Left cardiac atrium (tissue), 4 donors: Measurements from ENCODE around the gene EPS8L1. TPM values are rescaled to one million over a fixed set of nuclear protein-coding genes. Genes with fewer than 3 reads are reported as not detected.
"Not testable (repeated sequence)": the region's sequence is repeated elsewhere in the genome, so short reads cannot be mapped to it uniquely, and the experiment has no call there.

Experiments used
- ATAC-seq, 2 donors: fragments of 200-7000 bp; cut with Tn5 transposase; one replicate each; pipeline ENCODE4 v1.9.1; 2020; ENCODE audit warnings: mild to moderate bottlenecking in 2 of 2, moderate library complexity in 2 of 2
- DNase-seq: peaks from one replicate; pipeline ENCODE4 v3.0.0-alpha.2; 2020
- intact Hi-C, 2 donors: fragments of 100-400 bp; cut with DNase I; formaldehyde crosslinking; loops; one replicate each; pipeline versions ENCODE4 v1.14.1 to v1.15.1; 2022 to 2023
- total RNA-seq, 2 donors: library from RNA; stranded (reverse); fragmentation: NEBNext Ultra II Directional; extraction: Animal tissue kit (Norgen Biotek cat#: 25700); gene quantifications; one replicate each; pipeline ENCODE4 v1.2.1, GENCODE V29; 2021
- donor health status: DM: no; HTN: yes; CAD: no.
- donor health status: DM: no; HTN: yes; CAD: no; lungs with severe emphysema.
- donor health status: DM: yes; HTN: yes; CAD: no.
- donor health status: Dilated cardiomyopathy.

The EPS8L1 gene
- total RNA-seq, 2 donors from 2014 or later: 2.2 to 3.7 TPM

DNA sequence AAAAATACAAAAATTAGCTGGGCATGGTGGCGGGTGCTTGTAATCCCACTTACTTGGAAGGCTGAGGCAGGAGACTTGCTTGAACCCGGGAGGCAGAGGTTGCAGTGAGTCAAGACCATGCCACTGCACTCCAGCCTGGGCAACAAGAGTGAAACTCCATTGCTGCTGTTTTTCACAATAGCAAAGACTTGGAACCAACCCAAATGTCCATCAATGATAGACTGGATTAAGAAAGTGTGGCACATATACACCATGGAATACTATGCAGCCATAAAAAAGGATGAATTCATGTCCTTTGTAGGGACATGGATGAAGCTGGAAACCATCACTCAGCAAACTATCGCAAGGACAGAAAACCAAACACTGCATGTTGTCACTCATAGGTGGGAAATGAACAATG lies 31.6 kb downstream of the EPS8L1 start:
- ATAC-seq, intact Hi-C loops, DNase-seq: not testable (repeated sequence)

GRCh38 chr19:55109527-55110291 lies 34.0 kb downstream of the EPS8L1 start:
- intact Hi-C loops: no loop called here
- no peak for ATAC-seq
- no peak for DNase-seq

GRCh38 chr19:55111238-55111831 lies 35.7 kb downstream of the EPS8L1 start:
- DNase-seq (peak; percentile 34), ATAC-seq (no peak)
- intact Hi-C loops: no loop called here

- ATAC-seq (no peak), DNase-seq (no peak)
- intact Hi-C loops: no loop called here
These were observed 36.6 kb downstream of the EPS8L1 start for GRCh38 chr19:55112246-55112776.

- ATAC-seq (no peak), DNase-seq (no peak)
- intact Hi-C loops: no loop called here
These were observed 37.3 kb downstream of the EPS8L1 start for GRCh38 chr19:55112777-55113569.

GRCh38 chr19:55113570-55114039 lies 37.9 kb downstream of the EPS8L1 start:
- intact Hi-C loops: no loop called here
- DNase-seq: peak; percentile 95
- ATAC-seq: peak; percentile 27 to 50

- intact Hi-C loops: no loop called here
- DNase-seq: no peak
- no peak for ATAC-seq
These were observed 39.0 kb downstream of the EPS8L1 start for GRCh38 chr19:55114566-55115145.

DNA sequence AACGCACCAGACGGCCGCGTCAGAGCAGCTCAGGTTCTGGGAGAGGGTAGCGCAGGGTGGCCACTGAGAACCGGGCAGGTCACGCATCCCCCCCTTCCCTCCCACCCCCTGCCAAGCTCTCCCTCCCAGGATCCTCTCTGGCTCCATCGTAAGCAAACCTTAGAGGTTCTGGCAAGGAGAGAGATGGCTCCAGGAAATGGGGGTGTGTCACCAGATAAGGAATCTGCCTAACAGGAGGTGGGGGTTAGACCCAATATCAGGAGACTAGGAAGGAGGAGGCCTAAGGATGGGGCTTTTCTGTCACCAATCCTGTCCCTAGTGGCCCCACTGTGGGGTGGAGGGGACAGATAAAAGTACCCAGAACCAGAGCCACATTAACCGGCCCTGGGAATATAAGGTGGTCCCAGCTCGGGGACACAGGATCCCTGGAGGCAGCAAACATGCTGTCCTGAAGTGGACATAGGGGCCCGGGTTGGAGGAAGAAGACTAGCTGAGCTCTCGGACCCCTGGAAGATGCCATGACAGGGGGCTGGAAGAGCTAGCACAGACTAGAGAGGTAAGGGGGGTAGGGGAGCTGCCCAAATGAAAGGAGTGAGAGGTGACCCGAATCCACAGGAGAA lies 39.9 kb downstream of the EPS8L1 start:
- no peak for ATAC-seq
- intact Hi-C loops: no loop called here
- DNase-seq: no peak

DNA sequence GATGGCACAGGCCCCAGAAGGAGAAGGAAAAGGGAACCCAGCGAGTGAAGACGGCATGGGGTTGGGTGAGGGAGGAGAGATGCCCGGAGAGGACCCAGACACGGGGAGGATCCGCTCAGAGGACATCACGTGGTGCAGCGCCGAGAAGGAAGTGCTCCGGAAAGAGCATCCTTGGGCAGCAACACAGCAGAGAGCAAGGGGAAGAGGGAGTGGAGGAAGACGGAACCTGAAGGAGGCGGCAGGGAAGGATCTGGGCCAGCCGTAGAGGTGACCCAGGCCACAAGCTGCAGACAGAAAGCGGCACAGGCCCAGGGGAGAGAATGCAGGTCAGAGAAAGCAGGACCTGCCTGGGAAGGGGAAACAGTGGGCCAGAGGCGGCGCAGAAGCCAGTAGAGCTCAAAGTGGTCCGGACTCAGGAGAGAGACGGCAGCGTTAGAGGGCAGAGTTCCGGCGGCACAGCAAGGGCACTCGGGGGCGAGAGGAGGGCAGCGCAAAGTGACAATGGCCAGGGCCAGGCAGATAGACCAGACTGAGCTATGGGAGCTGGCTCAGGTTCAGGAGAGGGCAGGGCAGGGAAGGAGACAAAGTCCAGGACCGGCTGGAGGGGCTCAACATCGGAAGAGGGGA lies 40.7 kb downstream of the EPS8L1 start:
- intact Hi-C loops: no loop called here
- peak; percentile 24 to 55 for ATAC-seq
- DNase-seq: peak; percentile 81

- intact Hi-C loops: no loop called here
- no peak for ATAC-seq
- DNase-seq: no peak
These were observed 41.4 kb downstream of the EPS8L1 start, which contains the start of gene PPP1R12C for GRCh38 chr19:55116859-55117662. Gene PPP1R12C, minus strand, starts transcription at chr19:55117637. Its CDS starts 94 bp downstream, at chr19:55117543.

DNA sequence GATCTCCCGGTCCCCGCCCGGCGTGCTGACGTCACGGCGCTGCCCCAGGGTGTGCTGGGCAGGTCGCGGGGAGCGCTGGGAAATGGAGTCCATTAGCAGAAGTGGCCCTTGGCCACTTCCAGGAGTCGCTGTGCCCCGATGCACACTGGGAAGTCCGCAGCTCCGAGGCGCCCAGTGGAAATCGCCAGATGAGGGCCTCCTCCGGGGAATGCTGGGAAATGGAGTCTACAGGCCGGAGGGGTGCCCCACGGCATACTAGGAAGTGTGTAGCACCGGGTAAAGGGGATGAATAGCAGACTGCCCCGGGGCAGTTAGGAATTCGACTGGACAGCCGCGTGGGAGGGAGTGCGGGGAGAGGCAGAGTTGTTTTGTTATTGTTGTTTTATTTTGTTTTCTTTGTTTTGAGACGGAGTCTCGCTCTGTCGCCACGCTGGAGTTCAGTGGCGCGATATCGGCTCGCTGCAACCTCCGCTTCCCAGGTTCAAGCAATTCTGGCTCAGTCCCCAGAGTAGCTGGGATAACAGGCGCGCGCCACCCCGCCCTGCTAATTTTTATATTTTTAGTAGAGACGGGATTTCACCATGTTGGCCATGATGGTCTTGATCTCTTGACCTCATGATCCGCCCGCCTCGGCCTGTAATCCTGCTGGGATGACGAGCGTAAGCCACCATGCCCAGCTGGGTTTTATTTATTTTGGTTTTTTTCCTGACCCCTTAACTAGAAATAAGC lies 42.2 kb downstream of the EPS8L1 start:
- intact Hi-C loops: no loop called here
- DNase-seq: peak; percentile 100
- peak; percentile 89 to 94 for ATAC-seq

DNA sequence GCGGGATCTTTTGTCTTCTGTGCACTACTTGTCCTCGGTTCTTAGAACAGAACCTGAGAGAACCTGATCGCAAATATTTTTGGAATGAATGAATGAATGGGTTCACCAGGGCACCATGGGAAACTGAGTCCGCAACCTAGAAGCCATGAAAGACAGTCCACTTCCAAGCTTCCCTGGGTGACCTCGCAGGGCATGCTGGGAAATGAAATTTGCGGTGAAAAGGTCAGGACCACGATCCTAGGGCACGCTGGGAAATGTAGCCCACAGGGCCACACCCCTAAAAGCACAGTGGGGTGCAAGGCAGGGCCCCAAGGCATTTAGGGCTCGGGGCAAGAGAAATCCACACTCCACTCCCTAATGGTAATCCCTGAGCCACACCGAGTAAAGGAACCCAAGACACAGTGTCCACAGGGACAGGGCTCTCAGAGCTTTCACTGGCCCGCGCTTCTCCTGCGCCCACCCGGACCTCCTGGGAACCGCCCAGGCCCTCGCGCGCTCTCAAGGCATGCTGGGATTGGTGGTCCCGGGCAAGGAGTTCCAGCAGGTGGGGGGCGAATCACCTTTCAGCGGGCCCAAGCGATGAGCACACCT lies 42.8 kb downstream of the EPS8L1 start:
- ATAC-seq (peak; percentile 40 to 41), DNase-seq (peak; percentile 73)
- intact Hi-C loops: no loop called here

DNA sequence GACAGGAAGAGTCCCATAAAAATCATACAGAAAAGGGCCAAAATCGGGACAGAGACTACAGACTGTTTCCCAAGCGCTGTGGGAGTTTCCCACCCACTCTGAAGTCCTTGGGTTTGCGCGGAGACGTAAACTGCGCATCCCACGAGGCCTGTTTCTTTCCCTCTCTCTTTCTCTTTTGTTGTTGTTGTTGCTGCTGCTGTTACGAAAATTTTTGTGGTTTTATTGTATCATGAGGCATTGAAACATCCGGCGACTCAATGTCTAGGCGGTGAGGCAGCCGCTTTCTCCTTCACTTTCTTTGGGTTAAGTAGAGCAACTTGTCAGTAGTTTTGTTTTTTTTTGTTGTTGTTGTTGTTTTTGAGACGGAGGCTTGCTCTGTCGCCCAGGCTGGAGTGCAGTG lies 43.4 kb downstream of the EPS8L1 start:
- DNase-seq: no peak
- no peak for ATAC-seq
- intact Hi-C loops: no loop called here

DNA sequence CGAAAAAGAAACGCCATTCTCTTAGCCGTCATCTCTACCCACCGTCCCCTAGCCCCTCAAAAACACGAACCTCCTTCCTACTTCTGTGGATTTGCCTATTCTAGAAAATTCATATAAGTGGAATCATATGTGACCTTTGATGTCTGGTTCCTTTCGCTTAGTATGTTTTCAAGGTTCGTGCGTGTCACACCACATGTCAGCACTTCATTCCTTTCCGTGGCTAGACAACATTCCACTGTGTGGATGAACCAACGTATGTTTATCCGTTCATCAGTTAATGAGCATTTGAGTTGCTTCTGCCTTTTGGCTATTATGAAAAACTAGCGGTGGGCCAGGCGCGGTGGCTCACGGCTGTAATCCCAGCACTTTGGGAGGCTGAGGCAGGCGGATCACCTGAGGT lies 55.8 kb downstream of the EPS8L1 start:
- intact Hi-C loops: no loop called here
- ATAC-seq (no peak), DNase-seq (no peak)

DNA sequence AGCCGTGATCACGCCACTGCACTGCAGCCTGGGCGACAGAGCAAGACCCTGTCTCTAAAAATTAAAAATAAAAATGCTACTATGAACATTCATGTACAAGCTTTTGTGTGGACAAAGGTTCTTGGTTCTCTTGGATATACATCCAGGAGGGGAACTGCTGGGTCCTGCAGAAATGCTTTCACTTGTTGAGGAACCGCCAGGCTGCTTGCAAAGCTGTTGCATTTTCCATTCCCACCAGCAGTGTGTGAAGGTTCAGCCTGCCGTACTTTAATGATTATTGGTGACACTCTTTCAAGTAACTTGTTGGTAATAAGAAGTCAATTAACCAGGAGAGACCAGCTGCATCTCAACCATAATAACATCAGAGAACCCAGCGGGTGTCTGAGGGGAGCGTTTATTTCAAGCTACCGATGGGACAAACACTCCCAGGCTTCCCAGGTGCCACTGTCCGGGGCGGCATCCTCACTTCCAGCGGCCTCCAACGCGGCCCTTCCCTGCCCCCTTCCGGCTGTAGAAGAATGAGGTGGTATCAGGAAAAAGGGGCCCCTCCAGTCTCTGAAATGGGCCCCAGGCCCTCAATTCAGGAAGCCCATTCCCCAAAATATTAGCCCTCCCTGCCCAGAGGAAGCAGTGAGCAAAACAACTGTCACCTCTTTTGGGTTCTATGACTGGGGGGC lies 56.9 kb downstream of the EPS8L1 start:
- intact Hi-C loops: no loop called here
- ATAC-seq: no peak
- no peak for DNase-seq
